Skeletal muscle satellite cell (primary cell): Measurements from ENCODE around the gene UTP4.

Source experiments
- H3K27me3 ChIP-seq: 2 replicates; pipeline ENCODE4 v1.7.0; 2013; ENCODE audit warnings: low read length; ENCODE audit not compliant: control insufficient read depth, insufficient read depth
- H3K36me3 ChIP-seq: 2 replicates; pipeline ENCODE4 v1.7.0; 2013; ENCODE audit warnings: mild to moderate bottlenecking, control low read depth, low read length; ENCODE audit not compliant: insufficient read depth
- H3K4me1 ChIP-seq: 2 replicates; pipeline ENCODE4 v1.7.0; 2013; ENCODE audit warnings: low read length; ENCODE audit not compliant: control insufficient read depth, insufficient read depth
- H3K4me2 ChIP-seq: 2 replicates; pipeline ENCODE4 v1.7.0; 2013; ENCODE audit warnings: mild to moderate bottlenecking, low read length
- H3K4me3 ChIP-seq: 2 replicates; pipeline ENCODE4 v1.7.0; 2013; ENCODE audit warnings: low read length
- H3K9ac ChIP-seq: 2 replicates; pipeline ENCODE4 v1.7.0; 2013; ENCODE audit warnings: mild to moderate bottlenecking, low read depth, low read length, moderate library complexity
- H3K9me3 ChIP-seq: replicated peaks from 2 replicates; pipeline ENCODE4 v1.7.0; 2013; ENCODE audit warnings: mild to moderate bottlenecking, control low read depth, low read length

Gene UTP4

DNA sequence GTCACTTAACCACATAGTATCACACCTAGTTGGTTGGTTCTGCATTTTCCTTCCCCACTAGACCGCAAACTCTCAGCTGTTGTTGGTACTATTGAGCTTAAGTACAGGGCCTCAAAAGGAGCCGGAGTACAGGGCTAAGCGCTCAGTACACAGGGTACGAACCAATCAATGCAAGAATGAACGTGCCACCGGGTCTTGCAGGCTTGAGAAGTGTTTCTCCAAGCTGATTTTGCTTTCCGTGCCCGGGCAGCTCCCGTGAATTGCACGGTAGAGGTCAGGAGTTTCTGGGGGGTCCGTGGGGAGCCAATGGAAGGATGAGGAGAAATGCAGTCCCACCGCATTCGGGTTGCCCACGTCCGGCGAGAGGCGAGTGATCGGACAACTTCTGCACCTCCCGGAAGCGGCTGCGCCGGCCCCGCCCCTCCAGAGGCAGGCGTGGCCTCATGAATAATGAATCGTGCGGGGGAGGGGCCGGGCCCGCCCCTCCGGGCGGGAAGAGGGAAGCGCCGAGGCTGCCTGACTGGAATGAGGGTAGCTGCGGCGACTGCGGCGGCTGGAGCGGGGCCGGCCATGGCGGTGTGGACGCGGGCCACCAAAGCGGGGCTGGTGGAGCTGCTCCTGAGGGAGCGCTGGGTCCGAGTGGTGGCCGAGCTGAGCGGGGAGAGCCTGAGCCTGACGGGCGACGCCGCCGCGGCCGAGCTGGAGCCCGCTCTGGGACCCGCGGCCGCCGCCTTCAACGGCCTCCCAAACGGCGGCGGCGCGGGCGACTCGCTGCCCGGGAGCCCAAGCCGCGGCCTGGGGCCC is 54.4 kb downstream of the UTP4 start, which contains the start of gene SNTB2:
SNTB2 (plus strand) TSS at position 523 of the 804 bp plus-strand sequence; CDS start at position 526, 3 bp downstream.
- Histone ChIP-seq H3K4me2 (peak within 1 kb of the TSS; percentile 92), H3K36me3 (no peaks in the 10 kb centered on the region), H3K4me3 (peak within 1 kb of the TSS; percentile 92), H3K4me1 (peaks cover 35% of the 10 kb centered on the region), H3K9ac (peak within 1 kb of the TSS; percentile 83), H3K27me3 (no peaks in the 10 kb centered on the region), H3K9me3 (no peaks in the 10 kb centered on the region)

DNA sequence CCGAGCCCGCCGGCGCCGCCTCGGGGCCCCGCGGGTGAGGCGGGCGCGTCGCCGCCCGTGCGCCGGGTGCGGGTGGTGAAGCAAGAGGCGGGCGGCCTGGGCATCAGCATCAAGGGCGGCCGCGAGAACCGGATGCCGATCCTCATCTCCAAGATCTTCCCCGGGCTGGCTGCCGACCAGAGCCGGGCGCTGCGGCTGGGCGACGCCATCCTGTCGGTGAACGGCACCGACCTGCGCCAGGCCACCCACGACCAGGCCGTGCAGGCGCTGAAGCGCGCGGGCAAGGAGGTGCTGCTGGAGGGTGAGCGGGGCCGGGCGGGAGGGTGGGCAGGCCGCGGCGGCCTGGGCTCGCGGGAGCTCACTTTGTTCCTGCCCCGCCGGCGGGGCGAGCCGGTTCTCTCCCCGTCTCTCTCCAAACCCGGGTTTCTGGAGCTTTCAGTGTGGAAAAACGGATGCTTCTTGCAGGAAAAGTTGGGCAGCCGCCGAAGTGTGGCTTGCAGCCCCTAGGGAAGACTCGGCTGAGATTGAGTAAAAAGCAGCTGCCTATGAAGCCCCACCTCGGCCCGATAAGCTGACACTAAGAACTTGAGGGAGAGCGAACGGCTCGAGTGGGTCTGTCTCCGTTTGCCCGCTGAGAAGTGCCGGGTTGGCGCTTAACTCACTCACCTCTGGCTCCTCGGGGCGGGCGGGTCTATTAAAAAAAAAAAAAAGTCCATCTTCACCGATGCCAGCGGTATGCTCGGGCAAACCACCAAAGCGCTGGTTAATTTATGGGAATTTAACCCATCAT is 55.2 kb downstream of the UTP4 start:
- Histone ChIP-seq H3K9me3 (no peaks in the 10 kb centered on the region), H3K9ac (peak overlapping the region; percentile 83), H3K27me3 (no peaks in the 10 kb centered on the region), H3K4me3 (peak overlapping the region; percentile 92), H3K36me3 (no peaks in the 10 kb centered on the region), H3K4me1 (peaks cover 40% of the 10 kb centered on the region), H3K4me2 (peak overlapping the region; percentile 92)

DNA sequence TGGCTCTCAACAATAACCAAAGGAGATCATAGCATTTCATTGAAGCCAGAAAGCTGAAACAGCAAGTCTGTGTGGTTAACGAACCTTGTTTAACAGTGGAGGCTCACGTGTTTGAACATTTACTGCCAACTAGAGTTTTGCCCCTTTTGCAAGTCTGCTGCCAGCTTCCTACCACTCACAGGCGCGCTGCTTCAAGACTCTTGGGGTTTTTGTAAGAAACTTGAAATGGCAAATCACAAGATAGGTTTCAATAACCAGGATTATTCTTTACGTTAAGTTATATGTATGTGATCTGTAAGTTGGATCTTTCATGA is 55.7 kb downstream of the UTP4 start:
- H3K9me3 ChIP-seq, result no peaks in the 10 kb centered on the region
- peaks cover 40% of the 10 kb centered on the region for H3K4me1 ChIP-seq
- peak overlapping the region; percentile 92 for H3K4me2 ChIP-seq
- H3K36me3 ChIP-seq, result no peaks in the 10 kb centered on the region
- H3K9ac ChIP-seq, result peak overlapping the region; percentile 83
- no peaks in the 10 kb centered on the region for H3K27me3 ChIP-seq
- H3K4me3 ChIP-seq, result peak overlapping the region; percentile 92

DNA sequence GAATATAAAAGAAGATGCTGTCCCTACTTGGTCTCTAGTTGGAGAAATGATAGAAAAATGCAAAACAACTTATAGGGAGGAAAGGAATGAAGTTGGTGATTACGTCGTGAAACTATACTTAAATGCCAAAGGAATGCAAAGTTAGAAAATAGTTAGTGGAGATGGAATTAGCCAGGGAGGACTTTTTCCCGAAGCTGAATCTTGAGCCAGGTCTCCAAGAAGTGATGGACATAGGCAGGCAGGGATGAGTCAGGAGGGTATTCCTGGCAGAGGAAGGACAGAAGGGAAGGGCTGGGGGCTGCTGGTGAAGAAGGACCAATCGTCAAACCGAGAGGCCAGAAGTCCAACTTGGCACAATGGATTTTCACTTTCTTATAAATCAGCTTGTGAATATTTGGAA is 56.3 kb downstream of the UTP4 start:
- peak overlapping the region; percentile 83 for H3K9ac ChIP-seq
- H3K4me3 ChIP-seq, result peak overlapping the region; percentile 92
- H3K9me3 ChIP-seq, result no peaks in the 10 kb centered on the region
- H3K4me2 ChIP-seq, result peak overlapping the region; percentile 92
- H3K27me3 ChIP-seq, result no peaks in the 10 kb centered on the region
- H3K36me3 ChIP-seq, result no peaks in the 10 kb centered on the region
- H3K4me1 ChIP-seq, result peaks cover 38% of the 10 kb centered on the region

DNA sequence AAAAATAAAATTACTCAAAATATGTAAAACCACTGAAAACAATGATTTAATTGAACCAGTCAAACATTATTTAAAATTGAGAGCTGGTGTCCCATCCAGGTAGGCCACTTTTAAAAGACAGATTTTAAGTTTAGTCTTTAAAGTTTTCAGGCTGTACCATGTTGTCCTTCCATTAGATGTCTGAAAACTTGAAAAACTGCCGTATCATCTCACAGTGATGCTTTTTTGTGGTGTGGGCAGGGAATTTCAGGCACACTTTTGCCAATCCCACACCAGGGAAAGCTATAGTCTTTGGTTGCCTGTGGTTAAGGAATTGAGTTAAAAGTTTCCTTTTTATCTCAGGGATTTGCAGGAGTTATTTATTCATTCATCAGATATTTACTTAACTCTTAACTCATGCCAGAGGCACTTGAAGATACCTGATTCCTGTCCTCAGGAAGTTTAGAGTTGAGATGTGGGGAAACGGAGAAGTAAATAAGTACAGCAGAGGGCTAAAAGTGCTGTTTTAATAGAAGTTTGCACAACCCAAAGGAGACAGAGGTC is 57.7 kb downstream of the UTP4 start:
- H3K4me1 ChIP-seq, result peaks cover 46% of the 10 kb centered on the region
- H3K27me3 ChIP-seq, result no peaks in the 10 kb centered on the region
- H3K4me2 ChIP-seq, result peak overlapping the region; percentile 23
- H3K36me3 ChIP-seq, result no peaks in the 10 kb centered on the region
- H3K4me3 ChIP-seq, result no peak overlapping the region
- no peak overlapping the region for H3K9ac ChIP-seq
- H3K9me3 ChIP-seq, result no peaks in the 10 kb centered on the region

DNA sequence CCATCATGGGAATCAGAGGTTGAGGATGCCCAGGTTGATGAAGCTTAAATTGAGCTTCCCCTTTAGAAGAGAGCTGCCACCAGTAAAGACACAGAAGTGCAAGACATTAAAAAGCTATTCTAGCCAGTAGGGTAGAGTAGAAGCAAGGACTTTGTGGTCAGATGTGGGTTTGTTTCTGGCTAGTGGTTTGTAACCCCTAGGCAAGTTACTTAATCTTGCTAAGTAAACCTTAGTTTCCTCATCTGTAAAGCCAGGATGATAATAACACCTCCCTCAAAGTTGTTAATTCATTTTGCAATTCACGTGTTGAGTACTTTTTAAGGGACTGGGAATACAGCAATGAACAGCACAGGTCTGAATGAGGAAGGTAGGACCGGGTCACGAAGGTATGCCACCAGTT is 58.1 kb downstream of the UTP4 start:
- no peaks in the 10 kb centered on the region for H3K36me3 ChIP-seq
- H3K4me2 ChIP-seq, result no peak overlapping the region
- H3K27me3 ChIP-seq, result no peaks in the 10 kb centered on the region
- no peak overlapping the region for H3K9ac ChIP-seq
- H3K9me3 ChIP-seq, result no peaks in the 10 kb centered on the region
- peaks cover 46% of the 10 kb centered on the region for H3K4me1 ChIP-seq
- H3K4me3 ChIP-seq, result no peak overlapping the region

GRCh38 chr16:69191136-69191535 is 58.7 kb downstream of the UTP4 start:
- no peaks in the 10 kb centered on the region for H3K27me3 ChIP-seq
- H3K4me1 ChIP-seq, result peaks cover 46% of the 10 kb centered on the region
- H3K9me3 ChIP-seq, result no peaks in the 10 kb centered on the region
- no peaks in the 10 kb centered on the region for H3K36me3 ChIP-seq
- no peak overlapping the region for H3K4me2 ChIP-seq
- no peak overlapping the region for H3K4me3 ChIP-seq
- no peak overlapping the region for H3K9ac ChIP-seq

DNA sequence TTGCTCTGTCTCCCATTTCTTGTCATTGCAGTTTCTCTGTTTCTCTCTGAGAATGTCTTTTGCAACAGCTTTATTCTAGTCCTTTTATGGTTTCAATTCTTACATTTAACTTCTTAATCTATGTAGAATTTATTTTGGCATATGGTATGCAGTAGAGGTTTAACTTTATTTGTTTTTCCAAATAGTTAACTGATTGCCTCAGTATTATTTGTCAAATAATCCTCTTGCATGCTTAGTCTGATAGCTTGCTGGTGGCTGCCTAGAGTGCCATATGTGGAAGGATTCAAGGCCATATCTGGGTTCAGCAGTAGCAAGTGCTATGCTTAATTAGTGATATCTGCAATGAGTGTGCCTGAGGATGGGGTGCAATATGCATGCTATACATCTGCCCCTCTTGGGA is 61.4 kb downstream of the UTP4 start:
- peak overlapping the region; percentile 22 for H3K4me2 ChIP-seq
- H3K36me3 ChIP-seq, result no peaks in the 10 kb centered on the region
- H3K9ac ChIP-seq, result peak overlapping the region; percentile 0
- peaks cover 38% of the 10 kb centered on the region for H3K4me1 ChIP-seq
- no peaks in the 10 kb centered on the region for H3K9me3 ChIP-seq
- H3K27me3 ChIP-seq, result no peaks in the 10 kb centered on the region
- H3K4me3 ChIP-seq, result no peak overlapping the region

GRCh38 chr16:69194488-69194887 is 62.0 kb downstream of the UTP4 start:
- Histone ChIP-seq H3K36me3 (no peaks in the 10 kb centered on the region), H3K9me3 (no peaks in the 10 kb centered on the region), H3K4me1 (peaks cover 31% of the 10 kb centered on the region), H3K27me3 (no peaks in the 10 kb centered on the region), H3K4me3 (no peak overlapping the region), H3K9ac (no peak overlapping the region), H3K4me2 (no peak overlapping the region)

GRCh38 chr16:69195369-69196029 is 63.0 kb downstream of the UTP4 start:
- Histone ChIP-seq H3K36me3 (no peaks in the 10 kb centered on the region), H3K4me2 (no peak overlapping the region), H3K27me3 (no peaks in the 10 kb centered on the region), H3K4me1 (peaks cover 24% of the 10 kb centered on the region), H3K4me3 (no peak overlapping the region), H3K9ac (no peak overlapping the region), H3K9me3 (no peaks in the 10 kb centered on the region)

GRCh38 chr16:69197573-69197972 is 65.1 kb downstream of the UTP4 start:
- H3K4me1 ChIP-seq, result peaks cover 17% of the 10 kb centered on the region
- H3K9me3 ChIP-seq, result no peaks in the 10 kb centered on the region
- no peak overlapping the region for H3K4me3 ChIP-seq

More at GRCh38 chr16:69197573-69197972, 65.1 kb downstream of the UTP4 start:
- no peaks in the 10 kb centered on the region for H3K36me3 ChIP-seq
- H3K4me2 ChIP-seq, result no peak overlapping the region
- H3K27me3 ChIP-seq, result no peaks in the 10 kb centered on the region
- H3K9ac ChIP-seq, result no peak overlapping the region
